Osteoblast (primary cell): Measurements from ENCODE around the gene LINC01488. TPM values are rescaled to one million over a fixed set of nuclear protein-coding genes. Genes with fewer than 3 reads are reported as not detected.

Experiments used
- DNase-seq: peaks from one replicate; pipeline ENCODE4 v3.0.0; 2011; ENCODE audit warnings: low spot score, mixed read lengths; ENCODE audit not compliant: insufficient read length; ENCODE audit errors: missing footprints
- H2AFZ ChIP-seq: 2 replicates; pipeline ENCODE4 v1.6.0; 2011; ENCODE audit warnings: mild to moderate bottlenecking, low read length
- H3K27ac ChIP-seq: 2 replicates; pipeline ENCODE4 v1.5.1; 2011; ENCODE audit warnings: mild to moderate bottlenecking, low read depth, low read length, moderate library complexity
- H3K27me3 ChIP-seq: 2 replicates; pipeline ENCODE4 v1.6.0; 2012; ENCODE audit warnings: mild to moderate bottlenecking, control low read depth, inconsistent platforms, low read length, moderate library complexity; ENCODE audit not compliant: insufficient read depth
- H3K36me3 ChIP-seq: 2 replicates; pipeline ENCODE4 v1.5.1; 2011; ENCODE audit warnings: mild to moderate bottlenecking, low read length, control low read depth, moderate library complexity; ENCODE audit not compliant: insufficient read depth
- H3K4me1 ChIP-seq: 2 replicates; pipeline ENCODE4 v1.5.1; 2011; ENCODE audit warnings: mild to moderate bottlenecking, low read length, control low read depth, moderate library complexity; ENCODE audit not compliant: insufficient read depth
- H3K4me2 ChIP-seq: 2 replicates; pipeline ENCODE4 v1.6.0; 2011; ENCODE audit warnings: mild to moderate bottlenecking, low read length; ENCODE audit not compliant: insufficient read depth
- H3K4me3 ChIP-seq: fragments of 200-600 bp; sonication (generic); 3 replicates; pipeline ENCODE4 v1.5.1; 2012; ENCODE audit warnings: mild to moderate bottlenecking, low read length, inconsistent platforms; ENCODE audit not compliant: insufficient read depth
- H3K79me2 ChIP-seq: 2 replicates; pipeline ENCODE4 v1.6.0; 2012; ENCODE audit warnings: mild to moderate bottlenecking, low read length, control low read depth, inconsistent platforms; ENCODE audit not compliant: insufficient read depth
- H3K9me3 ChIP-seq: 2 replicates; pipeline ENCODE4 v1.5.1; 2011; ENCODE audit warnings: low read depth, low read length, control low read depth
- H4K20me1 ChIP-seq: 2 replicates; pipeline ENCODE4 v1.6.0; 2012; ENCODE audit warnings: mild to moderate bottlenecking, low read length, control low read depth; ENCODE audit not compliant: insufficient read depth
- total RNA-seq: library from RNA; depleted of rRNA; stranded (reverse); fragments of >200 nt; gene quantifications from 2 replicates; pipeline ENCODE4 v1.2.3, GENCODE V29; 2012
- TF ChIP-seq, protein P1 (sequence below): IDR thresholded peaks from 2 replicates; pipeline ENCODE4 v1.5.1; 2011; ENCODE audit warnings: mild to moderate bottlenecking, low read depth, low read length, moderate library complexity; ENCODE audit errors: extremely low read depth

The LINC01488 gene
- total RNA-seq, 1 donor: not detected

DNA sequence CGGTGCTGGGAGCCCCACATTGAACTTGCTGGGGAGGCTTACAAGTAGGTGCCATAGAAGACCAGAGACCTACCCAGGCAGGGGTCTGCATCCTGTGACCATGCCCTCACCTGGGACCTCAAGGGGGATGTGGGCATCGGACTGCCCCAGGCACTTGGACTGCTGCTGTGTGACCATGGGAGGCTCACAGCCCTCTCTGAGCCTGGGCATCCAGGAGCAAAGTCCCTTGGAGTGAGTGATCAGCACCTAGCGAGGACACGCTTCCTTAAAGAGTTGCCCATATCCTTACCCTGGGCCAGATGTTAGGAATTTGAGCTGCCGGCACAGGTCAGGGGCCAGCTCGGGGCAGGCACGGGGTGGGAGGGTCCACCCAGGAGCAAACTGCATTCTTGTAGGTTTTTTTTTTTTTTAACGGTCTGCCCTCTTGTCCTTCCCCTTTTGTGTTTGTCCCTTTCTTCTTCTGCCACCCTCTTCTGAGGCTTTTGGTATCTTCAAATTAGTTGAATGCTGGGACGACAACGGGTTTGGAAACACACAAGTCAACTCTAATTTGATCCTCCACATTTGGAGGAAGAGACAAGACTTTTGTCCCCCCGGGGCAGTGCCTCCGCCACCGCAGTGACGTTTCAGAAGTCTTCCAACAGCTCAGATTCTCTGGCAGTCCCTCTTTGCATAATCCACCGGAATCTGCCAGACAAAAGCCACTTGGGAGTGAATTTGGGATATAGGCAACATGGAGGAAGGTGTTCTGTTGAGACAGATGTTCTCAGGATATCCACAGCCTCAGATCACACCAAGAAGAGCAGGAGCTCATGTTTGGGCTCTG lies 46.1 kb upstream of the LINC01488 start:
- Histone ChIP-seq H3K4me3 (no peak overlapping the region), H3K27me3 (no peaks in the 10 kb centered on the region), H3K79me2 (no peaks in the 10 kb centered on the region), H3K9me3 (no peaks in the 10 kb centered on the region), H3K4me1 (peaks cover 12% of the 10 kb centered on the region), H3K4me2 (no peak overlapping the region), H3K36me3 (no peaks in the 10 kb centered on the region), H4K20me1 (no peaks in the 10 kb centered on the region), H3K27ac (no peak overlapping the region), H2AFZ (no peak overlapping the region)
- TF ChIP-seq, protein P1, sequence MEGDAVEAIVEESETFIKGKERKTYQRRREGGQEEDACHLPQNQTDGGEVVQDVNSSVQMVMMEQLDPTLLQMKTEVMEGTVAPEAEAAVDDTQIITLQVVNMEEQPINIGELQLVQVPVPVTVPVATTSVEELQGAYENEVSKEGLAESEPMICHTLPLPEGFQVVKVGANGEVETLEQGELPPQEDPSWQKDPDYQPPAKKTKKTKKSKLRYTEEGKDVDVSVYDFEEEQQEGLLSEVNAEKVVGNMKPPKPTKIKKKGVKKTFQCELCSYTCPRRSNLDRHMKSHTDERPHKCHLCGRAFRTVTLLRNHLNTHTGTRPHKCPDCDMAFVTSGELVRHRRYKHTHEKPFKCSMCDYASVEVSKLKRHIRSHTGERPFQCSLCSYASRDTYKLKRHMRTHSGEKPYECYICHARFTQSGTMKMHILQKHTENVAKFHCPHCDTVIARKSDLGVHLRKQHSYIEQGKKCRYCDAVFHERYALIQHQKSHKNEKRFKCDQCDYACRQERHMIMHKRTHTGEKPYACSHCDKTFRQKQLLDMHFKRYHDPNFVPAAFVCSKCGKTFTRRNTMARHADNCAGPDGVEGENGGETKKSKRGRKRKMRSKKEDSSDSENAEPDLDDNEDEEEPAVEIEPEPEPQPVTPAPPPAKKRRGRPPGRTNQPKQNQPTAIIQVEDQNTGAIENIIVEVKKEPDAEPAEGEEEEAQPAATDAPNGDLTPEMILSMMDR: no peak
- peak; percentile 43 for DNase-seq

DNA sequence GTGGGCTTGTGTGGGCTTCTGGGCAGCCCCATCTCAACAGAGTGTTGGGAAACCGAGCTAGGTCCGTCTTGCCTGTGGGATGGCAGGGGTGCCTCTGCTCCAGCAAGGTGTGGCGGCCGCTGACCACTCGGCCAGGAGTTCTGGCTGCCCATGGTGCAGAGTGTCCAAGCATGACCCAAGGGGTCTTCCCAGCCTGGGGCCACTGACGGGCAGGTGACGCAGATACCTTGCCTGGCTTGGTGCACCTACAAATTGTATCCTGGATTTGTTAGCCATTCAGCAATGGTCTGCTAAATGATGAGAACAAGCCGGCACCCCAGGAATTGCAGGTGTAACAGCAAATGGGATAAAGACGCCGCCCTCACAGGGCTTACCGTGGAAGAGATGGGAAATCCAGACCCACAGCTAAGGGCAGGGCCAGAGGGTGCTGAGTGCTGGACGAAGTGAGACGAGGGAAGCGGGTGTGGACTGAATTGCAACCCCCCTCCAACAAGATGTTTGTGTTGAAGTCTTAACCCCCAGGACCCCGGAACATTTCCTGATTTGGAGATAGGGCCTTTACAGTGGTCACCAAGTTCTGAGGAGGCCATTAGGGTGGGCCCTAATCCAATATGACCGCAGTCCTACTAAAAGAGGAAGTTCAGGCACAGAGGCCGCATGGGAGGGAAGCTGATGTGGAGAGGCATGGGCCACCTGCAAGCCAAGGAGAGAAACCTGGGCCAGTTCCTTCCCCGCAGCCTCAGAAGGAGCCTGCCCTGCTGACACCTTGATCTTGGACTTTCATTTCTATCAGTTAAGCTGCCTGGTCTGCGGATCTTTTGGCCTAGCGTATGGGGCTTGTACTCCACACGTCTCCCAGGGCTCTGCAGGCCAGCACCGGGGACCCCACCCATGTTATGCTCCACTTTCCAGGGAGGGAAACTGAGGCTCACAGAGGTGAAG lies 45.2 kb upstream of the LINC01488 start:
- H3K36me3 ChIP-seq: no peaks in the 10 kb centered on the region
- no peaks in the 10 kb centered on the region for H3K79me2 ChIP-seq
- H3K4me2 ChIP-seq: no peak overlapping the region
- no peak overlapping the region for H3K27ac ChIP-seq
- no peaks in the 10 kb centered on the region for H3K9me3 ChIP-seq
- no peak overlapping the region for H3K4me3 ChIP-seq
- H3K4me1 ChIP-seq: peaks cover 8% of the 10 kb centered on the region
- peak; percentile 78 for DNase-seq
- TF ChIP-seq, protein P1: no peak
- H3K27me3 ChIP-seq: no peaks in the 10 kb centered on the region
- H2AFZ ChIP-seq: no peak overlapping the region
- no peaks in the 10 kb centered on the region for H4K20me1 ChIP-seq

DNA sequence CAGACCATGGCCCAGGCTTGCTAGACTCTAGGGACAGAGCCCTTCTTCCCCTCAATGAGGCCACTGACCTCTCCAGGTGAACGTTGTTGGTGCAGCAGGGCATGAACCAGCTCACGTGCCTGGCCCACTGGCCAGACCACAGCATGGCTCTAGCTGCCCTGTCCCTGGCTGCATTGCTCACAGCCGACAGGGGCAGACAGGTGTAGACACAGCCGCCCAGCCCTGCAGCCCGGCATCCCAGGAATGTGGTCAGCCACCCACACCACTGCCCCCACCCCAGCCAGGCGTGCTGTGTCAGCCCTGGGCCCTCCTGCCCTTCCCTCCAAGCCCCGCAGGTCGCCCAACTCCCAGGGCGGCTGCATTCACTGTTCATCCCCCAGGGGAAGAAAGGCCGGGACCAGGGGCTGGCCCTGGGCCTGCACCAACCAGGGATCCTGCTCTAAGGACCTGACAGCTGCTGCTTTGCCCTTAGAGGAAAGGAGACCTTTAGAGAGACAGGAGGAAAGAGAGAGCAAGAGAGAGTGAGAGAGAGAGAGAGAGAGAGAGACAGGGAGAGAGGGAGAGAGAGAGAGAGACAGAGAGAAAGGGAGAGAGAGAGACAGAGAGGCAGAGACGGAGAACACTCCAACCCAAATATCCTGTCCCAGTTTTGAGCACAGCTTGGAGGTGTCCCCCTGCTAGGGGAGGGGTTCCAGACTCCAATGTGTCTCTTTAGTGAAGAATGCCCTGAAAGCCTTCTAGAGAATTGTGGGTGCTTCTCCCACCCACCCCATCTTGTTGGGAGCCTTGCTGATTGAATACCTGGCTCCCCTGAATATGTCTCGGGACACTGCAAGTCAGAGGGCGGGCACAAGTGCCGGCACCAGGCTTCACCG lies 44.2 kb upstream of the LINC01488 start:
- no peak overlapping the region for H3K27ac ChIP-seq

More for the DNA sequence above, 44.2 kb upstream of the LINC01488 start:
- no peaks in the 10 kb centered on the region for H3K27me3 ChIP-seq
- no peaks in the 10 kb centered on the region for H4K20me1 ChIP-seq
- H3K36me3 ChIP-seq: no peaks in the 10 kb centered on the region
- H3K4me3 ChIP-seq: no peak overlapping the region
- H3K4me1 ChIP-seq: peaks cover 11% of the 10 kb centered on the region
- H3K4me2 ChIP-seq: no peak overlapping the region
- peak overlapping the region; percentile 56 for H2AFZ ChIP-seq
- no peaks in the 10 kb centered on the region for H3K79me2 ChIP-seq
- TF ChIP-seq, protein P1: no peak
- no peaks in the 10 kb centered on the region for H3K9me3 ChIP-seq
- DNase-seq: peak; percentile 91
